Chondrocyte (in vitro differentiated cells): Measurements from ENCODE around the gene MMP19. TPM values are rescaled to one million over a fixed set of nuclear protein-coding genes. Genes with fewer than 3 reads are reported as not detected.
A peak's percentile ranks its signal among the peaks of the same experiment; 100 is the strongest.

Source experiments
- DNase-seq: peaks from one replicate; pipeline ENCODE4 v3.0.0; 2021; ENCODE audit warnings: mixed read lengths, low spot score
- H3K27ac Mint-ChIP-seq: one replicate; pipeline ENCODE4 v1.8.0; 2021; ENCODE audit warnings: mild to moderate bottlenecking, moderate library complexity, mixed read lengths; ENCODE audit not compliant: unreplicated experiment
- H3K27me3 Mint-ChIP-seq: 2 replicates; pipeline ENCODE4 v1.8.0; 2021; ENCODE audit warnings: low read depth, mixed read lengths
- H3K36me3 Mint-ChIP-seq: 2 replicates; pipeline ENCODE4 v1.8.0; 2021; ENCODE audit warnings: low read depth, mixed read lengths
- H3K4me1 Mint-ChIP-seq: 2 replicates; pipeline ENCODE4 v1.8.0; 2021; ENCODE audit warnings: low read depth, mild to moderate bottlenecking, mixed read lengths
- H3K4me3 Mint-ChIP-seq: one replicate; pipeline ENCODE4 v1.8.0; 2021; ENCODE audit warnings: mild to moderate bottlenecking, moderate library complexity, mixed read lengths; ENCODE audit not compliant: unreplicated experiment
- H3K9me3 Mint-ChIP-seq: 2 replicates; pipeline ENCODE4 v1.8.0; 2021; ENCODE audit warnings: low read depth, mixed read lengths
- CTCF ChIP-seq: fragments of 200-600 bp; sonication (generic); IDR thresholded peaks from 2 replicates; pipeline ENCODE4 v1.5.0; 2021; ENCODE audit warnings: antibody characterized with exemption, mild to moderate bottlenecking, moderate library complexity
- total RNA-seq: library from RNA; stranded (reverse); gene quantifications from 3 replicates; pipeline ENCODE4 v1.2.1, GENCODE V29; 2021

The MMP19 gene
- total RNA-seq, 1 donor from 2014 or later: 17.8 TPM

GRCh38 chr12:55861871-55862270 lies 19.1 kb upstream of the MMP19 start:
- Mint-ChIP-seq H3K27ac (no peak overlapping the region), H3K4me1 (no peaks in the 10 kb centered on the region), H3K9me3 (peaks cover 5% of the 10 kb centered on the region), H3K4me3 (no peak overlapping the region), H3K36me3 (no peaks in the 10 kb centered on the region), H3K27me3 (no peaks in the 10 kb centered on the region)
- TF ChIP-seq CTCF: no peak
- DNase-seq: no peak

GRCh38 chr12:55861396-55861795 lies 18.7 kb upstream of the MMP19 start:
- DNase-seq: no peak
- no peaks in the 10 kb centered on the region for H3K27me3 Mint-ChIP-seq
- no peak overlapping the region for H3K27ac Mint-ChIP-seq
- H3K4me1 Mint-ChIP-seq: no peaks in the 10 kb centered on the region
- peaks cover 5% of the 10 kb centered on the region for H3K9me3 Mint-ChIP-seq
- no peak for TF ChIP-seq CTCF
- H3K4me3 Mint-ChIP-seq: no peak overlapping the region
- H3K36me3 Mint-ChIP-seq: no peaks in the 10 kb centered on the region

- no peak for DNase-seq
- H3K9me3 Mint-ChIP-seq: no peaks in the 10 kb centered on the region
- H3K27me3 Mint-ChIP-seq: no peaks in the 10 kb centered on the region
Measured at GRCh38 chr12:55852740-55853139, 10.0 kb upstream of the MMP19 start.

GRCh38 chr12:55850893-55851292 lies 8.2 kb upstream of the MMP19 start:
- no peaks in the 10 kb centered on the region for H3K27me3 Mint-ChIP-seq
- no peak for DNase-seq
- no peak for TF ChIP-seq CTCF
- H3K9me3 Mint-ChIP-seq: no peaks in the 10 kb centered on the region
- H3K4me3 Mint-ChIP-seq: no peak overlapping the region
- H3K36me3 Mint-ChIP-seq: no peaks in the 10 kb centered on the region
- H3K4me1 Mint-ChIP-seq: peaks cover 49% of the 10 kb centered on the region
- H3K27ac Mint-ChIP-seq: no peak overlapping the region

More at GRCh38 chr12:55852740-55853139, 10.0 kb upstream of the MMP19 start:
- Mint-ChIP-seq H3K4me1 (peaks cover 30% of the 10 kb centered on the region), H3K36me3 (no peaks in the 10 kb centered on the region), H3K27ac (no peak overlapping the region), H3K4me3 (no peak overlapping the region)
- no peak for TF ChIP-seq CTCF

GRCh38 chr12:55850401-55850800 lies 7.7 kb upstream of the MMP19 start:
- H3K27me3 Mint-ChIP-seq: no peaks in the 10 kb centered on the region

More at GRCh38 chr12:55850401-55850800, 7.7 kb upstream of the MMP19 start:
- H3K4me1 Mint-ChIP-seq: peaks cover 54% of the 10 kb centered on the region
- no peak overlapping the region for H3K4me3 Mint-ChIP-seq
- no peaks in the 10 kb centered on the region for H3K36me3 Mint-ChIP-seq
- no peak for TF ChIP-seq CTCF
- no peaks in the 10 kb centered on the region for H3K9me3 Mint-ChIP-seq
- peak overlapping the region; percentile 75 for H3K27ac Mint-ChIP-seq
- DNase-seq: no peak
